Ecto neural progenitor cell (in vitro differentiated cells): Measurements from ENCODE around the gene KCNH4.
"Not testable (repeated sequence)": the region's sequence is repeated elsewhere in the genome, so short reads cannot be mapped to it uniquely, and the experiment has no call there.

Experiments
- DNase-seq: peaks from one replicate; pipeline ENCODE4 v3.0.0-alpha.2; 2018; ENCODE audit warnings: low spot score

The KCNH4 gene

GRCh38 chr17:42180922-42181850 is at the start of gene KCNH4:
Gene KCNH4 (minus strand): TSS chr17:42181142. CDS start chr17:42180945, 197 bp downstream.
- DNase-seq: peak; percentile 76

GRCh38 chr17:42230225-42230624 is 49.3 kb upstream of the KCNH4 start:
- no peak for DNase-seq

GRCh38 chr17:42227849-42228700 is 47.1 kb upstream of the KCNH4 start:
- DNase-seq: no peak

- no peak for DNase-seq
Measured at GRCh38 chr17:42225646-42226045, 44.7 kb upstream of the KCNH4 start.

- no peak for DNase-seq
Measured at GRCh38 chr17:42224651-42225050, 43.7 kb upstream of the KCNH4 start.

- DNase-seq: peak; percentile 72
Measured at GRCh38 chr17:42221886-42222745, 41.2 kb upstream of the KCNH4 start.

- DNase-seq: not testable (repeated sequence)
Measured at GRCh38 chr17:42219280-42219679, 38.3 kb upstream of the KCNH4 start.

GRCh38 chr17:42214156-42214555 is 33.2 kb upstream of the KCNH4 start:
- DNase-seq: no peak

GRCh38 chr17:42212382-42212781 is 31.4 kb upstream of the KCNH4 start:
- DNase-seq: no peak

GRCh38 chr17:42211921-42212341 is 31.0 kb upstream of the KCNH4 start:
- DNase-seq: not testable (repeated sequence)

GRCh38 chr17:42210046-42210445 is 29.1 kb upstream of the KCNH4 start:
- DNase-seq: no peak

- DNase-seq: not testable (repeated sequence)
Measured at GRCh38 chr17:42206153-42206612, 25.2 kb upstream of the KCNH4 start.

GRCh38 chr17:42203354-42203753 is 22.4 kb upstream of the KCNH4 start:
- no peak for DNase-seq

GRCh38 chr17:42202696-42203095 is 21.8 kb upstream of the KCNH4 start:
- no peak for DNase-seq

GRCh38 chr17:42202159-42202558 is 21.2 kb upstream of the KCNH4 start:
- DNase-seq: no peak

- DNase-seq: no peak
Measured at GRCh38 chr17:42201458-42201772, 20.5 kb upstream of the KCNH4 start.

- DNase-seq: no peak
Measured at GRCh38 chr17:42200706-42201457, 19.9 kb upstream of the KCNH4 start.

GRCh38 chr17:42199416-42200011 is 18.6 kb upstream of the KCNH4 start:
- no peak for DNase-seq

- DNase-seq: no peak
Measured at GRCh38 chr17:42198897-42199296, 18.0 kb upstream of the KCNH4 start.

- no peak for DNase-seq
Measured at GRCh38 chr17:42197564-42198156, 16.7 kb upstream of the KCNH4 start.
